ENCODE results near the gene IRF4. TPM values are rescaled to one million over a fixed set of nuclear protein-coding genes. Genes with fewer than 3 reads are reported as not detected.

The IRF4 gene
- total RNA-seq, 5 donors from 2014 or later (not counting 1 experiment from before 2014, with no cell fraction given), result 16.9 to 67.2 (median 28.4) TPM

- H3K27me3 Mint-ChIP-seq, result peaks cover 2 to 14% of the 10 kb centered on the region in 2 donors
- H3K4me3 Mint-ChIP-seq, result no peak overlapping the region
- peaks cover 3% of the 10 kb centered on the region for H3K36me3 Mint-ChIP-seq
- no peak for DNase-seq
- no peaks in the 10 kb centered on the region for H3K36me3 ChIP-seq (ENCODE audit: control insufficient read depth in 2 of 2, extremely low read depth in 1 of 2, insufficient read depth in 1 of 2, low read length in 1 of 2)
- no peaks in the 10 kb centered on the region for H3K9me3 ChIP-seq
- WGBS (ENCODE audit: insufficient coverage), result 72% methylated on average over 5 of the region's 6 CpGs
- POLR2A ChIA-PET, result no interaction called here
- no peaks in the 10 kb centered on the region for H3K4me1 ChIP-seq (ENCODE audit: control insufficient read depth in 1 of 2, extremely low read depth in 1 of 2, insufficient read depth in 2 of 2, low read length in 2 of 2)
- CTCF ChIA-PET, result no interaction called here
- H3K27ac ChIP-seq (ENCODE audit: low read length), result no peak overlapping the region
- no peak overlapping the region for H3K27ac Mint-ChIP-seq
- H3K4me3 ChIP-seq (ENCODE audit: control insufficient read depth in 1 of 2, extremely low read depth in 1 of 2, low read length in 1 of 2), result no peak overlapping the region
- no peak for ATAC-seq (replicated peaks in 1 of 4)
- peaks cover 0 to 30% of the 10 kb centered on the region in 2 experiments for H3K27me3 ChIP-seq (replicated peaks in 1 of 2; ENCODE audit: control insufficient read depth in 2 of 2, extremely low read depth in 1 of 2, insufficient read depth in 2 of 2, low read length in 1 of 2)
- H3K4me1 Mint-ChIP-seq, result peaks cover 0 to 4% (median 2%) of the 10 kb centered on the region in 3 donors
- peaks cover 13 to 20% (median 14%) of the 10 kb centered on the region in 3 donors for H3K9me3 Mint-ChIP-seq
Observed at GRCh38 chr6:365835-366234, 25.7 kb upstream of the IRF4 start.

- DNase-seq, result no peak
- Mint-ChIP-seq H3K4me1 (peaks cover 0 to 4% (median 0%) of the 10 kb centered on the region in 3 donors), H3K27me3 (peaks cover 2 to 15% of the 10 kb centered on the region in 2 donors), H3K36me3 (peaks cover 3% of the 10 kb centered on the region), H3K9me3 (peaks cover 14 to 18% (median 14%) of the 10 kb centered on the region in 3 donors), H3K27ac (no peak overlapping the region), H3K4me3 (no peak overlapping the region)
- Histone ChIP-seq H3K9me3 (no peaks in the 10 kb centered on the region), H3K36me3 (ENCODE audit: control insufficient read depth in 2 of 2, extremely low read depth in 1 of 2, insufficient read depth in 1 of 2, low read length in 1 of 2) (no peaks in the 10 kb centered on the region), H3K27me3 (replicated peaks in 1 of 2; ENCODE audit: control insufficient read depth in 2 of 2, extremely low read depth in 1 of 2, insufficient read depth in 2 of 2, low read length in 1 of 2) (peaks cover 0 to 30% of the 10 kb centered on the region in 2 experiments), H3K27ac (ENCODE audit: low read length) (no peak overlapping the region), H3K4me1 (ENCODE audit: control insufficient read depth in 1 of 2, extremely low read depth in 1 of 2, insufficient read depth in 2 of 2, low read length in 2 of 2) (no peaks in the 10 kb centered on the region), H3K4me3 (ENCODE audit: control insufficient read depth in 1 of 2, extremely low read depth in 1 of 2, low read length in 1 of 2) (no peak overlapping the region)
- POLR2A ChIA-PET, result no interaction called here
- WGBS (ENCODE audit: insufficient coverage), result 86% methylated on average over 14 of the region's 19 CpGs
- no peak for ATAC-seq (replicated peaks in 1 of 4)
- CTCF ChIA-PET, result no interaction called here
Observed at GRCh38 chr6:366389-367297, 24.9 kb upstream of the IRF4 start.

DNA sequence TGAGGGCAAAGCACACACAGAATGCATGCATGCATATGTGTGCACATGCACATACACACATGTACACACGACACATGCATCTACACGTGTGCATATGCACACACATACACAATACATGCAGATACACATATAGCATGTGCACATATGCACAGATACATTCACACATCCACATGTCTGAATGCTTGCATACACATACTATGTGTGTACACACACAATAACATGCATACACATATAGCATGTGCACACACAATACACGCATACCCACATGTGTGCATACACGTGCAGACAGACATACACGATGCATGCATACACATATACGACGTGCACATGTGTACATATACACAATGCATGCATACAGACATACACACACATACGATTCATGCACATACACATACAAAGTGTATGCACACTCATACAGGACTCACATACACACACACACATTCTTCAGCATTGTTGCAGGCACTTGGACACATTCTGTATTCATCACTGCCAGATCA, 24.2 kb upstream of the IRF4 start:
- no peak for ATAC-seq (replicated peaks in 1 of 4)
- H3K4me1 Mint-ChIP-seq, result peaks cover 0 to 4% (median 0%) of the 10 kb centered on the region in 3 donors

GRCh38 chr6:367891-368630, 23.5 kb upstream of the IRF4 start:
- H3K4me3 Mint-ChIP-seq, result no peak overlapping the region
- no peak for DNase-seq
- H3K9me3 Mint-ChIP-seq, result peaks cover 10 to 14% (median 14%) of the 10 kb centered on the region in 3 donors
- ChIA-PET CTCF (no interaction called here), POLR2A (no interaction called here)
- no peak overlapping the region for H3K27ac Mint-ChIP-seq
- H3K27me3 Mint-ChIP-seq, result peaks cover 3 to 15% of the 10 kb centered on the region in 2 donors
- H3K27me3 ChIP-seq (replicated peaks in 1 of 2; ENCODE audit: control insufficient read depth in 2 of 2, extremely low read depth in 1 of 2, insufficient read depth in 2 of 2, low read length in 1 of 2), result peaks cover 0 to 43% of the 10 kb centered on the region in 2 experiments
- no peak overlapping the region for H3K4me3 ChIP-seq (ENCODE audit: control insufficient read depth in 1 of 2, extremely low read depth in 1 of 2, low read length in 1 of 2)
- H3K4me1 Mint-ChIP-seq, result peaks cover 6 to 11% (median 6%) of the 10 kb centered on the region in 3 donors
- H3K36me3 ChIP-seq (ENCODE audit: control insufficient read depth in 2 of 2, extremely low read depth in 1 of 2, insufficient read depth in 1 of 2, low read length in 1 of 2), result no peaks in the 10 kb centered on the region
- no peak overlapping the region for H3K27ac ChIP-seq (ENCODE audit: low read length)
- WGBS (ENCODE audit: insufficient coverage), result 81% methylated on average over 8 of the region's 17 CpGs
- peaks cover 3% of the 10 kb centered on the region for H3K36me3 Mint-ChIP-seq
- no peak for ATAC-seq (replicated peaks in 1 of 4)
- H3K9me3 ChIP-seq, result no peaks in the 10 kb centered on the region
- peaks cover 0 to 8% of the 10 kb centered on the region in 2 experiments for H3K4me1 ChIP-seq (ENCODE audit: control insufficient read depth in 1 of 2, extremely low read depth in 1 of 2, insufficient read depth in 2 of 2, low read length in 2 of 2)

More for the DNA sequence above, 24.2 kb upstream of the IRF4 start:
- ChIA-PET CTCF (no interaction called here), POLR2A (no interaction called here)
- Histone ChIP-seq H3K4me1 (ENCODE audit: control insufficient read depth in 1 of 2, extremely low read depth in 1 of 2, insufficient read depth in 2 of 2, low read length in 2 of 2) (peaks cover 0 to 1% of the 10 kb centered on the region in 2 experiments), H3K27me3 (replicated peaks in 1 of 2; ENCODE audit: control insufficient read depth in 2 of 2, extremely low read depth in 1 of 2, insufficient read depth in 2 of 2, low read length in 1 of 2) (peaks cover 0 to 36% of the 10 kb centered on the region in 2 experiments), H3K36me3 (ENCODE audit: control insufficient read depth in 2 of 2, extremely low read depth in 1 of 2, insufficient read depth in 1 of 2, low read length in 1 of 2) (no peaks in the 10 kb centered on the region), H3K4me3 (ENCODE audit: control insufficient read depth in 1 of 2, extremely low read depth in 1 of 2, low read length in 1 of 2) (no peak overlapping the region), H3K9me3 (no peaks in the 10 kb centered on the region), H3K27ac (ENCODE audit: low read length) (no peak overlapping the region)
- no peak overlapping the region for H3K4me3 Mint-ChIP-seq
- H3K9me3 Mint-ChIP-seq, result peaks cover 14 to 16% (median 14%) of the 10 kb centered on the region in 3 donors
- H3K36me3 Mint-ChIP-seq, result peaks cover 3% of the 10 kb centered on the region
- peaks cover 2 to 15% of the 10 kb centered on the region in 2 donors for H3K27me3 Mint-ChIP-seq
- DNase-seq, result no peak
- WGBS (ENCODE audit: insufficient coverage), result 83% methylated on average over 8 of the region's 8 CpGs
- no peak overlapping the region for H3K27ac Mint-ChIP-seq

- Mint-ChIP-seq H3K4me3 (no peak overlapping the region), H3K27ac (no peak overlapping the region), H3K36me3 (no peaks in the 10 kb centered on the region), H3K4me1 (peaks cover 6 to 11% (median 7%) of the 10 kb centered on the region in 3 donors), H3K9me3 (peaks cover 2 to 14% (median 4%) of the 10 kb centered on the region in 3 donors), H3K27me3 (peaks cover 9 to 18% of the 10 kb centered on the region in 2 donors)
- Histone ChIP-seq H3K27me3 (replicated peaks in 1 of 2; ENCODE audit: control insufficient read depth in 2 of 2, extremely low read depth in 1 of 2, insufficient read depth in 2 of 2, low read length in 1 of 2) (peaks cover 0 to 56% of the 10 kb centered on the region in 2 experiments), H3K4me1 (ENCODE audit: control insufficient read depth in 1 of 2, extremely low read depth in 1 of 2, insufficient read depth in 2 of 2, low read length in 2 of 2) (peaks cover 0 to 10% of the 10 kb centered on the region in 2 experiments), H3K4me3 (ENCODE audit: control insufficient read depth in 1 of 2, extremely low read depth in 1 of 2, low read length in 1 of 2) (no peak overlapping the region), H3K36me3 (ENCODE audit: control insufficient read depth in 2 of 2, extremely low read depth in 1 of 2, insufficient read depth in 1 of 2, low read length in 1 of 2) (no peaks in the 10 kb centered on the region), H3K9me3 (no peaks in the 10 kb centered on the region), H3K27ac (ENCODE audit: low read length) (no peak overlapping the region)
- DNase-seq (no peak), ATAC-seq (replicated peaks in 1 of 4) (no peak)
- 86% methylated on average over 11 of the region's 13 CpGs for WGBS (ENCODE audit: insufficient coverage)
- CTCF ChIA-PET, result no interaction called here
- POLR2A ChIA-PET, result no interaction called here
Observed at GRCh38 chr6:369559-370431, 21.8 kb upstream of the IRF4 start.

Data from T-cell (primary cell).